Measurements from ENCODE around the gene FSTL5. TPM values are rescaled to one million over a fixed set of nuclear protein-coding genes. Genes with fewer than 3 reads are reported as not detected.

The FSTL5 gene
- total RNA-seq, 1 experiment from 2014 or later, result not detected

DNA sequence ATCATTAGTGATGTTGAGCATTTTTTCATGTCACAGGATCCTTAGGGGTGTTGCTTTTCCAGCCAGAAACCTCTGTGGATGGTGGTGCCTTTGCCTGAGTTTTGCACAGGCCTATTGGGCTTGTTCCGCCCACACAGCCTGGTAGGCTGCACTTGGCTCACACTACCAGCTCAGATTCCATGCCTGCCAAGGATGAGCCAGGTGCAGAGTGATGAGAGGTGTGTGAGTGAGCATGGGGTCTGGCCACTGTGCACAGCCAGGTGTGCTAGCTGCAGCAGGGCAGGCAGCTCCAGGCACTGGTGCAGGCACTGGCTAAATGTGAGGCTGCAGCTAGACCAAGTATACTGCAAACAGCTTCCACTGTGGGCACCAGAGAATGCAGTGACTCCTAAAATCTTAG, 341.6 kb downstream of the FSTL5 start:
- BruUV-seq (replicated peaks), result no TSS peak
- no peak for ATAC-seq
- Histone ChIP-seq H4K20me1 (ENCODE audit: insufficient read depth) (no peaks in the 10 kb centered on the region), H3K4me1 (ENCODE audit: control insufficient read depth in 1 of 2, insufficient read depth in 2 of 2, low read length in 2 of 2) (no peaks in the 10 kb centered on the region), H3K9me2 (ENCODE audit: insufficient read depth) (no peaks in the 10 kb centered on the region), H3K9ac (ENCODE audit: low read length) (no peak overlapping the region), H3K4me3 (replicated peaks in 1 of 2; ENCODE audit: low read depth in 1 of 2, low read length in 2 of 2) (no peak overlapping the region), H3K27me3 (ENCODE audit: insufficient read depth, low read length) (no peaks in the 10 kb centered on the region), H3K4me2 (ENCODE audit: low read length) (no peak overlapping the region), H3K27ac (ENCODE audit: low read depth, low read length) (no peak overlapping the region), H3K9me3 (ENCODE audit: control insufficient read depth in 1 of 2, insufficient read depth in 1 of 2, low read depth in 1 of 2, low read length in 2 of 2) (no peaks in the 10 kb centered on the region), H2AFZ (ENCODE audit: low read depth, low read length, poor library complexity, severe bottlenecking) (no peak overlapping the region), H3K36me3 (ENCODE audit: control insufficient read depth in 1 of 2, insufficient read depth in 2 of 2, low read length in 2 of 2) (no peaks in the 10 kb centered on the region), H3K79me2 (ENCODE audit: insufficient read depth, low read length) (no peaks in the 10 kb centered on the region)
- ChIA-PET CTCF (no interaction called here), POLR2A (no interaction called here), RAD21 (ENCODE audit: low non-redundant PET in 1 of 2, low total read pairs in 2 of 2, uncharacterized antibody in 2 of 2, unreplicated experiment in 2 of 2) (no interaction called here)
- TF ChIP-seq EZH2 (IDR thresholded peaks at IDR 0.05), result no peak
- TF ChIP-seq, protein P1, sequence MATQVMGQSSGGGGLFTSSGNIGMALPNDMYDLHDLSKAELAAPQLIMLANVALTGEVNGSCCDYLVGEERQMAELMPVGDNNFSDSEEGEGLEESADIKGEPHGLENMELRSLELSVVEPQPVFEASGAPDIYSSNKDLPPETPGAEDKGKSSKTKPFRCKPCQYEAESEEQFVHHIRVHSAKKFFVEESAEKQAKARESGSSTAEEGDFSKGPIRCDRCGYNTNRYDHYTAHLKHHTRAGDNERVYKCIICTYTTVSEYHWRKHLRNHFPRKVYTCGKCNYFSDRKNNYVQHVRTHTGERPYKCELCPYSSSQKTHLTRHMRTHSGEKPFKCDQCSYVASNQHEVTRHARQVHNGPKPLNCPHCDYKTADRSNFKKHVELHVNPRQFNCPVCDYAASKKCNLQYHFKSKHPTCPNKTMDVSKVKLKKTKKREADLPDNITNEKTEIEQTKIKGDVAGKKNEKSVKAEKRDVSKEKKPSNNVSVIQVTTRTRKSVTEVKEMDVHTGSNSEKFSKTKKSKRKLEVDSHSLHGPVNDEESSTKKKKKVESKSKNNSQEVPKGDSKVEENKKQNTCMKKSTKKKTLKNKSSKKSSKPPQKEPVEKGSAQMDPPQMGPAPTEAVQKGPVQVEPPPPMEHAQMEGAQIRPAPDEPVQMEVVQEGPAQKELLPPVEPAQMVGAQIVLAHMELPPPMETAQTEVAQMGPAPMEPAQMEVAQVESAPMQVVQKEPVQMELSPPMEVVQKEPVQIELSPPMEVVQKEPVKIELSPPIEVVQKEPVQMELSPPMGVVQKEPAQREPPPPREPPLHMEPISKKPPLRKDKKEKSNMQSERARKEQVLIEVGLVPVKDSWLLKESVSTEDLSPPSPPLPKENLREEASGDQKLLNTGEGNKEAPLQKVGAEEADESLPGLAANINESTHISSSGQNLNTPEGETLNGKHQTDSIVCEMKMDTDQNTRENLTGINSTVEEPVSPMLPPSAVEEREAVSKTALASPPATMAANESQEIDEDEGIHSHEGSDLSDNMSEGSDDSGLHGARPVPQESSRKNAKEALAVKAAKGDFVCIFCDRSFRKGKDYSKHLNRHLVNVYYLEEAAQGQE (IDR thresholded peaks at IDR 0.05; ENCODE audit: low read depth), result no peak
- TF ChIP-seq JUND (IDR thresholded peaks at IDR 0.05), result no peak
- TF ChIP-seq ZNF274 (IDR thresholded peaks at IDR 0.05; ENCODE audit: low read depth, low read length), result no peak
- TF ChIP-seq EGR1 (IDR thresholded peaks at IDR 0.05; ENCODE audit: low read depth), result no peak
- no peak for TF ChIP-seq EZH2phosphoT487 (IDR thresholded peaks at IDR 0.05; ENCODE audit: borderline replicate concordance)
- TF ChIP-seq, protein P2, sequence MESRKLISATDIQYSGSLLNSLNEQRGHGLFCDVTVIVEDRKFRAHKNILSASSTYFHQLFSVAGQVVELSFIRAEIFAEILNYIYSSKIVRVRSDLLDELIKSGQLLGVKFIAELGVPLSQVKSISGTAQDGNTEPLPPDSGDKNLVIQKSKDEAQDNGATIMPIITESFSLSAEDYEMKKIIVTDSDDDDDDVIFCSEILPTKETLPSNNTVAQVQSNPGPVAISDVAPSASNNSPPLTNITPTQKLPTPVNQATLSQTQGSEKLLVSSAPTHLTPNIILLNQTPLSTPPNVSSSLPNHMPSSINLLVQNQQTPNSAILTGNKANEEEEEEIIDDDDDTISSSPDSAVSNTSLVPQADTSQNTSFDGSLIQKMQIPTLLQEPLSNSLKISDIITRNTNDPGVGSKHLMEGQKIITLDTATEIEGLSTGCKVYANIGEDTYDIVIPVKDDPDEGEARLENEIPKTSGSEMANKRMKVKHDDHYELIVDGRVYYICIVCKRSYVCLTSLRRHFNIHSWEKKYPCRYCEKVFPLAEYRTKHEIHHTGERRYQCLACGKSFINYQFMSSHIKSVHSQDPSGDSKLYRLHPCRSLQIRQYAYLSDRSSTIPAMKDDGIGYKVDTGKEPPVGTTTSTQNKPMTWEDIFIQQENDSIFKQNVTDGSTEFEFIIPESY (IDR thresholded peaks at IDR 0.05; ENCODE audit: extremely low read depth, insufficient replicate concordance, low read length), result no peak
- TF ChIP-seq, protein P3, sequence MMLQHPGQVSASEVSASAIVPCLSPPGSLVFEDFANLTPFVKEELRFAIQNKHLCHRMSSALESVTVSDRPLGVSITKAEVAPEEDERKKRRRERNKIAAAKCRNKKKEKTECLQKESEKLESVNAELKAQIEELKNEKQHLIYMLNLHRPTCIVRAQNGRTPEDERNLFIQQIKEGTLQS (IDR thresholded peaks at IDR 0.05), result no peak
- intact Hi-C loops (cut with micrococcal nuclease), result no loop called here
- no peak for DNase-seq (ENCODE audit: low read depth, low spot score)
